Urinary bladder (tissue), 4 donors: ENCODE measurements around the gene MFSD12. TPM values are rescaled to one million over a fixed set of nuclear protein-coding genes. Genes with fewer than 3 reads are reported as not detected.
"Not testable (repeated sequence)": the region's sequence is repeated elsewhere in the genome, so short reads cannot be mapped to it uniquely, and the experiment has no call there.

ENCODE experiments used
- DNase-seq: peaks from one replicate; pipeline ENCODE4 v3.0.0-alpha.2; 2015; ENCODE audit errors: extremely low spot score
- H3K27ac ChIP-seq: one replicate; pipeline ENCODE4 v1.5.1; 2013; ENCODE audit warnings: low read depth, mild to moderate bottlenecking, moderate library complexity
- H3K36me3 ChIP-seq: one replicate; pipeline ENCODE4 v1.6.1; 2013; ENCODE audit warnings: mild to moderate bottlenecking, moderate library complexity; ENCODE audit not compliant: insufficient read depth
- H3K4me1 ChIP-seq: one replicate; pipeline ENCODE4 v1.6.1; 2013; ENCODE audit warnings: mild to moderate bottlenecking, moderate library complexity; ENCODE audit not compliant: insufficient read depth
- H3K4me3 ChIP-seq: one replicate; pipeline ENCODE4 v1.5.1; 2013; ENCODE audit warnings: low read depth, low read length
- WGBS: extraction: QIAGEN DNeasy Blood & Tissue Kit; methylation state at CpG from one replicate; pipeline ENCODE4 v1.1.7; 2013; 5-methylcytosine and 5-hydroxymethylcytosine counted together
- polyA plus RNA-seq: library from polyadenylated mRNA; stranded (reverse); fragments of 200-250 nt; gene quantifications from one replicate; pipeline ENCODE4 v1.2.3, GENCODE V29; 2013
- total RNA-seq: library from RNA; depleted of rRNA; stranded (reverse); fragments of >200 nt; gene quantifications from one replicate; pipeline ENCODE4 v1.2.3, GENCODE V29; 2014
- donor health status: healthy with polysubstance abuse.
- donor health status: healthy.

The MFSD12 gene
- total and polyA plus RNA-seq, 2 donors, result 19.3 to 38.6 TPM

GRCh38 chr19:3576696-3577443 is 19.5 kb upstream of the MFSD12 start:
- Histone ChIP-seq H3K36me3 (no peaks in the 10 kb centered on the region), H3K4me1 (peaks cover 3% of the 10 kb centered on the region), H3K27ac (peak overlapping the region; percentile 33), H3K4me3 (peak overlapping the region; percentile 33)
- 21% methylated on average over 72 of the region's 78 CpGs for WGBS
- DNase-seq, result no peak

- 76% methylated on average over 29 of the region's 29 CpGs for WGBS
- H3K27ac ChIP-seq, result no peak overlapping the region
- no peaks in the 10 kb centered on the region for H3K36me3 ChIP-seq
- H3K4me1 ChIP-seq, result peaks cover 3% of the 10 kb centered on the region
- peak overlapping the region; percentile 33 for H3K4me3 ChIP-seq
- no peak for DNase-seq
Observed at GRCh38 chr19:3575949-3576673, 18.7 kb upstream of the MFSD12 start.

DNA sequence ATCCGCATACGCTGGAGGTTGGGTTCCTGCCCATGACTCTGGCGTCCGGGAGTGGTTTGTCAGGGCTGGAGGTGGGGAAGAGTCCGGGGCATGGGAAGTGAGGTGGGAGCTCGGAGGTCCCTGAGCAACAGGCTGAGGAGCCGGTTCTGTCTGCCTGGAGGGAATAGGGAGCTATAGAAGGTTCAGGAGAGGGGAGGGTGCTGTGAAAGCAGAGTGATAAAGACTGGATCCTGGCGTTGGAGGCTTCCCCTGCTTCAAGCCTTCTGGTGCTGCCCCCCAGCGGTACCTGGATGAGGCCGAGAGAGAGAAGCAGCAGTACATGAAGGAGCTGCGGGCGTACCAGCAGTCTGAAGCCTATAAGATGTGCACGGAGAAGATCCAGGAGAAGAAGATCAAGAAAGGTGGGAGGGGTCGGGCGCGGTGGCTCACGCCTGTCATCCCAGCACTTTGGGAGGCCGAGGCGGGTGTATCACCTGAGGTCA is 17.9 kb upstream of the MFSD12 start:
- WGBS, result 91% methylated on average over 19 of the region's 19 CpGs
- DNase-seq, result no peak
- no peak overlapping the region for H3K27ac ChIP-seq
- no peaks in the 10 kb centered on the region for H3K36me3 ChIP-seq
- no peak overlapping the region for H3K4me3 ChIP-seq
- H3K4me1 ChIP-seq, result peaks cover 3% of the 10 kb centered on the region

DNA sequence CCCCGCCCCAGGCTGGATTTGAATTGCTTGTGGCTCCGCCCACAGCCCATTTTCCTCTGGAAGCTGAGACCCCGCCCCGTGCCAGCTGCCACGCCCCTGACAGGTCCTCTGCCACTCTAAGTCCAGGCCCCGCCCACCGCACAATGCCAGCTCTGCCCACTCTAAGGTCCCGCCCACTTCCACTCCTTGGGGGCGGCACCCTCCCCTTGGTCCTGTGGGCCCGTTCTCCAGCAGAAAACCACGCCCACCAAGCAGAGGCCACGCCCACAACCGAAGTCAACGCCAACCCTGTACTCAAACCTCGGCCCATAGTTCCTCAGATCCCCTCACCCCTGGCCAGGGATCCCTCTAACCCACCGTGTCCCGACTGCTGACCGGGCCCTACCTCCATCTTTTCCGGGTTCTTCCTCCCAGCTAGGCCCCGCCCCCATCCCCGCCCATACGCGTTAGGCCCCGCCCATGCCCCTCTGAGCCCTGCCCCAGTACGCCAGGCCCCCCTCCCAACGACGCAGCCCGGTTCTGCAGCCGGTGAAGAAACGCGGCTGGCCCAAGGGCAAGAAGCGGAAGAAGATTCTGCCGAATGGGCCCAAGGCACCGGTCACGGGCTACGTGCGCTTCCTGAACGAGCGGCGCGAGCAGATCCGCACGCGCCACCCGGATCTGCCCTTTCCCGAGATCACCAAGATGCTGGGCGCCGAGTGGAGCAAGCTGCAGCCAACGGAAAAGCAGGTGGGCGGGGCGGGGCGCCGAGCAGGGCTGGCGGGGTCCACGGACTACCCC is 16.7 kb upstream of the MFSD12 start:
- 56% methylated on average over 55 of the region's 55 CpGs for whole genome bisulfite sequencing
- H3K36me3 ChIP-seq, result no peaks in the 10 kb centered on the region
- H3K4me3 ChIP-seq, result peak overlapping the region; percentile 94
- peaks cover 3% of the 10 kb centered on the region for H3K4me1 ChIP-seq
- DNase-seq, result no peak
- H3K27ac ChIP-seq, result no peak overlapping the region

DNA sequence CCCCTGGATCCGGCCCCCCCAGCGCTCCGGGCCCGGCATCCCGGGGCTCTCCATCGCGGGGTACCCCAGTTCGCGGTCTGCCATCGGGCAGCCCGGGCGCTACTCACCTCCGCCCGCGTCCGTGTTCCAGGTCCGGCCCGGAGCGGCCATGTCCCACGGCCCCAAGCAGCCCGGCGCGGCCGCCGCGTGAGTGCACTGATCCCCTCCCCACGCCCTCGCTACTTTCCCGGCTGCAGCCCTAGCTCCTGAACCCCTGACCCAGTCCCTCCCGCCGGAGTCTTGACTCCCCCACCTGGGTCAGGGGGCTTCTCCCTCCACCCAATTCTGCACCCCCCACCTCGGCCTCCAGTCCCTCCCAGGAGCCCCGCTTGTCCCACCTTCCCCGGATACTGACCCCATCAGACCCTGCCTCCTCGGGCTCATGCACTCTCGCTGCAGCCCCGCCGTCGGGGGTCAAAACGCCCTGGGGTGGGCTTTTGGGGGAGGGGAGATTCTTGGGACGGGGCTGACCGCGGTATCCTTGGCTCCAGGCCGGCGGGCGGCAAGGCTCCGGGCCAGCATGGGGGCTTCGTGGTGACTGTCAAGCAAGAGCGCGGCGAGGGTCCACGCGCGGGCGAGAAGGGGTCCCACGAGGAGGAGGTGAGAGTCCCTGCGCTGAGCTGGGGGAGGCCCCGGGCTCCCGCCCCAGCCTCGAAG is 15.9 kb upstream of the MFSD12 start:
- WGBS, result under 1% methylated on average over 60 of the region's 60 CpGs
- Histone ChIP-seq H3K27ac (peak overlapping the region; percentile 45), H3K36me3 (no peaks in the 10 kb centered on the region), H3K4me1 (peaks cover 3% of the 10 kb centered on the region), H3K4me3 (peak overlapping the region; percentile 94)
- no peak for DNase-seq

DNA sequence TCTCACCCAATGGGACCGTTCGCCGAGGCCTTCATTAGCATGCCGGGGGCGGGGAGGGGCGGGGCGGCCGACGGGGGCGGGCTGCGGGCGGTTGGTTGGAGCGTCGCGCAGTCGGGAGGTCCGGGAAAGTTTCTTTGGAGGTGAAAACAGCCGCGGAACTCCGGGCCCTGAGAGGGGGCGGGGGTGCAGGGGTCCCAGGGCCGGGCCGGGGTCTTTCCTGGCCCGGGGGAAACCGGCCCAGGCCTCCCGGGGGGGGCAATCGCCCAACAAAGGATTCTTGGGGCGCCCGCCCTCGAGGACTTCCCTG is 15.4 kb upstream of the MFSD12 start, which contains the start of gene HMG20B:
TSS of gene HMG20B (plus strand) at position 90 of the 307 bp plus-strand sequence. CDS start 366 bp downstream, outside the sequence.
- H3K36me3 ChIP-seq, result no peaks in the 10 kb centered on the region
- H3K27ac ChIP-seq, result peak within 1 kb of the TSS; percentile 45
- H3K4me3 ChIP-seq, result peak within 1 kb of the TSS; percentile 94
- WGBS, result under 1% methylated on average over 30 of the region's 30 CpGs
- DNase-seq, result no peak
- H3K4me1 ChIP-seq, result peaks cover 3% of the 10 kb centered on the region

- no peaks in the 10 kb centered on the region for H3K36me3 ChIP-seq
- peaks cover 3% of the 10 kb centered on the region for H3K4me1 ChIP-seq
- no peak overlapping the region for H3K27ac ChIP-seq
- 1% methylated on average over 48 of the region's 48 CpGs for WGBS
- peak; percentile 97 for DNase-seq
- H3K4me3 ChIP-seq, result peak overlapping the region; percentile 94
Observed at GRCh38 chr19:3572132-3572854, 14.9 kb upstream of the MFSD12 start.

GRCh38 chr19:3570606-3571011 is 13.2 kb upstream of the MFSD12 start:
- WGBS, result 88% methylated on average over 7 of the region's 7 CpGs
- H3K4me1 ChIP-seq, result no peaks in the 10 kb centered on the region
- no peaks in the 10 kb centered on the region for H3K36me3 ChIP-seq
- H3K4me3 ChIP-seq, result no peak overlapping the region
- H3K27ac ChIP-seq, result no peak overlapping the region
- no peak for DNase-seq

DNA sequence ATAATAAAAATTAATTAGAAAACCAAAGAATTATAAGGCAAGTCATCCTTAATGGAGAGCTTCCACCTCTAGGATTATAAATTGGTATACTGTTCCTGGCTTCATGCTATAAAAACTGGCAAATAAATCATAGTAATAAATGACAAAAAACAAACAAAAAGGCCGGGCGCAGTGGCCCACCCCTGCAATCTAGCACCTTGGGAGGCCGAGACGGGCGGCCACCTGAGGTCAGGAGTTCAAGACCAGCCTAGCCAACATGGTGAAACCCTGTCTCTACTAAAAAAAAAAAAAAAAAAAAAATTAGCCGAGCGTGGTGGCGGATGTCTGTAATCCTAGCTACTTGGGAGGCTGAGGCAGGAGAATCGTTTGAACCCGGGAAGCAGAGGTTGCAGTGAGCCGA is 12.7 kb upstream of the MFSD12 start:
- DNase-seq, H3K4me3 ChIP-seq, H3K27ac ChIP-seq, H3K36me3 ChIP-seq, H3K4me1 ChIP-seq: not testable (repeated sequence)
- 76% methylated on average over 11 of the region's 11 CpGs for WGBS

DNA sequence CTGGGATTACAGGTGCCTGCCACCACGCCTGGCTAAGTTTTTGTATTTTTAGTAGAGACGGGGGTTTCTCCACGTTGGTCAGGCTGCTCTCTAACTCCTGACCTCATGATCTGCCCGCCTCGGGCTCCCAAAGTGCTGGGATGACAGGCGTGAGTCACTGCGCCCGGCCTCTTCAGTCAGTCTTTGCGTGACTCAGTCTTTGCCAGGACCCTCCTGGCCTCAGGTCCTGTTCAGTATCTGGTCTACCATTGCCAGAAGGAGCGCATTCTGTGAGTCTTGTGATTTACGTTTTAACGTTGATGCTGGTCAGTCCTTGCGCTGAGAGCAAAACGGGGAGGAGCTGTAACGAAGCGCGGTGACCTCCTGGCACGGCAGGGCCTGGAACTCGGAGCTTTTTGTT is 7.8 kb upstream of the MFSD12 start:
- Histone ChIP-seq H3K4me1 (no peaks in the 10 kb centered on the region), H3K4me3 (no peak overlapping the region), H3K36me3 (no peaks in the 10 kb centered on the region), H3K27ac (no peak overlapping the region)
- WGBS, result 87% methylated on average over 19 of the region's 19 CpGs
- DNase-seq, result no peak

DNA sequence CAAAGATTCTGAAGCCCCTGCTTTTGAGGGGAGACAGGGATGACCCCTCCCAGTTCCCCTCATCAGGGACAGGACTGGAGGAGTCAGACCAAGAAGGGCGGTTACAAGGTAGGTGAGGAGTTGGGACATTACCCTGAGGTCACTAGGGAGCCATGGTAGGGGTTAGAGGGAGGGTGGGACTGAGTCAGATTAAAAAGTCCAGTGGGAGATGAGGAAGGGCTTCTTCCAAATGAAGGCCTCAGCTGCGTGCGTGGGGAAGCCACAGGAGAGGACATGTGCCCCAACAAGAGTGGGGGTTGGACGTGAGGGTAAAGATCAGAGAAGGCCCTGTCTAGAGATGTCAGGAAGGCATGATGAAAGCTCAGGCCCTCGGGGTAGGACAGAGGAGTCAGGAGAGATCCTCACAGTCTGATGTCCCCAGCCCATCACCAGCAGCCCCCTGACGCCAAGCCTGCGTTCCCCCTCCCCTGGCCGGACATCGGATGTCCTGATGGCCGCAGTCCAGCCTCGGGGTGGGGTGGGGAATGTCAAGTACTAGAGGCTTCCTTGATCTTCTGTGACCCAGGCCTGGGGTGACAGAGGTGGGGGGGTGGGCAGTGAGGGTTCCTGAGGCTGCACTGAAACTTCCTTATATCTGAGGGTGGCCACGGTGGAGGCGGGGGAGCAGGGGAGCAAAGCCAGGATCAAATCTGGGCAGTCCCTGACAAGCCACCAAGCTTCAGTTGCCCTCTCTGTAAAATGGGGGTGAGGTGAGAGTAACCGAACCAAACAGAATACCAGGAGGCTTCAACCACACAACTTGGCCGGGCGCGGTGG is 6.5 kb upstream of the MFSD12 start:
- Histone ChIP-seq H3K27ac (no peak overlapping the region), H3K36me3 (no peaks in the 10 kb centered on the region), H3K4me3 (no peak overlapping the region), H3K4me1 (no peaks in the 10 kb centered on the region)
- WGBS, result 80% methylated on average over 17 of the region's 17 CpGs
- no peak for DNase-seq

DNA sequence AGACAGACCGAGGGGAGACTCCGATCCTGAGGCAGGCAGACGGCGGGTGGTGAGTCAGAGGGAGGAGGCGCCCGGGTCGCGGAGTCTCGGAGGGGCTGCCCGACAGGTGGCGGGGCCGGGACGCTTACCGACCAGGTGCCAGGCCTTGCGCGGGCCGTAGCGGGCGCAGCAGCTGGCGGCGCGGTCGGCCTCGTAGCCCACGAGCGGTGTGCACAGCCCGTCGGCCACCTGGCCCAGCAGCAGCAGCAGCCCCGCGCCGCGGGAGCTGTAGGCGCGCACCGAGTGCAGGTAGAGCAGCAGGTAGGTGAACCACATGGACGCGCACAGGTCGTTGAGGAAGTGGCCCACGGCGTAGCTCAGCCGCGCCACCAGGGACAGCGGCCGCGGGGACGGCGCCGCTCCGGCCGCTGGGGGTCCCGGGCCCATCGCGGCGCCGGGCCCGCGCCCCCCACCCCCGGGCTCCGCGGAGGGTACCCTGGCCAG is 367 bp downstream of the MFSD12 start:
- peak overlapping the region; percentile 44 for H3K27ac ChIP-seq
- DNase-seq, result no peak

More for the DNA sequence above, 367 bp downstream of the MFSD12 start:
- WGBS, result under 1% methylated on average over 60 of the region's 60 CpGs
- no peaks in the 10 kb centered on the region for H3K36me3 ChIP-seq
- no peaks in the 10 kb centered on the region for H3K4me1 ChIP-seq
- peak overlapping the region; percentile 95 for H3K4me3 ChIP-seq
